Endothelial cell of umbilical vein (primary cell): Measurements from ENCODE around the gene ZNF268.

ENCODE experiments used
- CTCF ChIP-seq, 2 donors: IDR thresholded peaks; 1 replicate in 1 of 2; 2 replicates in 1 of 2; pipeline ENCODE4 v1.5.1; 2011; ENCODE audit warnings: low read length in 2 of 2, mild to moderate bottlenecking in 2 of 2, moderate library complexity in 2 of 2, control low read depth in 1 of 2, inconsistent platforms in 1 of 2, low read depth in 1 of 2; ENCODE audit not compliant: insufficient read depth in 1 of 2; ENCODE audit errors: extremely low read depth in 1 of 2
- EZH2 ChIP-seq: IDR thresholded peaks from 2 replicates; pipeline ENCODE4 v1.6.1; 2012; ENCODE audit warnings: borderline replicate concordance, low read depth, mild to moderate bottlenecking, moderate library complexity, low read length, inconsistent platforms; ENCODE audit not compliant: severe bottlenecking
- FOS ChIP-seq: IDR thresholded peaks from 2 replicates; pipeline ENCODE4 v1.6.1; 2011; ENCODE audit warnings: mild to moderate bottlenecking, low read length, moderate library complexity, borderline replicate concordance; ENCODE audit not compliant: insufficient read depth
- GATA2 ChIP-seq: IDR thresholded peaks from 2 replicates; pipeline ENCODE4 v1.7.0; 2011; ENCODE audit warnings: low read depth, mild to moderate bottlenecking, moderate library complexity, mixed read lengths, low read length; ENCODE audit not compliant: insufficient read length, insufficient read depth
- JUN ChIP-seq: IDR thresholded peaks from 2 replicates; pipeline ENCODE4 v1.6.1; 2011; ENCODE audit warnings: borderline replicate concordance, low read depth; ENCODE audit not compliant: insufficient read length, insufficient read depth
- MAX ChIP-seq: IDR thresholded peaks from 2 replicates; pipeline ENCODE4 v1.6.1; 2011; ENCODE audit not compliant: insufficient read depth, insufficient read length
- MYC ChIP-seq: IDR thresholded peaks from one replicate; pipeline ENCODE4 v1.6.1; 2011; ENCODE audit warnings: mild to moderate bottlenecking, low read depth, low read length
- POLR2A ChIP-seq: IDR thresholded peaks from 2 replicates; pipeline ENCODE4 v1.6.1; 2012; ENCODE audit warnings: low read depth, mild to moderate bottlenecking, control low read depth, low read length
- POLR2AphosphoS5 ChIP-seq: IDR thresholded peaks from 2 replicates; pipeline ENCODE4 v1.6.1; 2012; ENCODE audit warnings: low read depth, mild to moderate bottlenecking, control low read depth, low read length, moderate library complexity; ENCODE audit not compliant: insufficient read depth

GRCh38 chr12:133234971-133235370, 53.7 kb downstream of the ZNF268 start:
- TF ChIP-seq CTCF (IDR thresholded peaks at IDR 0.05; ENCODE audit: extremely low read depth in 1 of 2, insufficient read depth in 1 of 2, low read depth in 1 of 2, low read length in 2 of 2) (no peak), POLR2A (no peak), GATA2 (no peak), POLR2AphosphoS5 (no peak), EZH2 (no peak), JUN (no peak), MYC (no peak), MAX (no peak), FOS (no peak)
